ENCODE results near the gene ASF1A. TPM values are rescaled to one million over a fixed set of nuclear protein-coding genes. Genes with fewer than 3 reads are reported as not detected.
A peak's percentile ranks its signal among the peaks of the same experiment; 100 is the strongest.

Gene ASF1A
- total RNA-seq: 6.8 TPM

GRCh38 chr6:118893807-118894424 is at the start of gene ASF1A:
ASF1A (plus strand) TSS chr6:118894152; CDS start chr6:118894414, 262 bp downstream.
- Histone ChIP-seq H3K27me3 (no peaks in the 10 kb centered on the region), H3K27ac (peak within 1 kb of the TSS; percentile 93 to 97), H3K9me3 (no peaks in the 10 kb centered on the region), H3K36me3 (no peaks in the 10 kb centered on the region), H3K4me3 (peak within 1 kb of the TSS; percentile 82 to 95), H3K4me1 (peaks cover 0 to 20% of the 10 kb centered on the region in 2 donors)
- DNase-seq (ENCODE audit: low spot score in 2 of 2): peak; percentile 89 to 99
- intact Hi-C loops (cut with DNase I): loop anchor here (1.0 to 10.0 kb wide), 8 partner anchors 40 to 1289 kb away; partner anchors contain the start of genes CEP85L, FAM184A, GOPC and MAN1A1
- peak; percentile 37 to 64 (median 58) for TF ChIP-seq CTCF (IDR thresholded peaks at IDR 0.05)

GRCh38 chr6:118844915-118845314 is 49.0 kb upstream of the ASF1A start:
- no peaks in the 10 kb centered on the region for H3K4me1 ChIP-seq
- H3K9me3 ChIP-seq: no peaks in the 10 kb centered on the region
- no peak overlapping the region for H3K4me3 ChIP-seq
- H3K27ac ChIP-seq: no peak overlapping the region
- intact Hi-C loops (cut with DNase I): no loop called here
- H3K36me3 ChIP-seq: no peaks in the 10 kb centered on the region
- DNase-seq (ENCODE audit: low spot score in 2 of 2): no peak
- H3K27me3 ChIP-seq: no peaks in the 10 kb centered on the region
- TF ChIP-seq CTCF (IDR thresholded peaks at IDR 0.05): no peak

GRCh38 chr6:118853408-118853807 is 40.5 kb upstream of the ASF1A start:
- Histone ChIP-seq H3K4me3 (no peak overlapping the region), H3K4me1 (no peaks in the 10 kb centered on the region), H3K27ac (no peak overlapping the region), H3K9me3 (no peaks in the 10 kb centered on the region), H3K27me3 (no peaks in the 10 kb centered on the region), H3K36me3 (no peaks in the 10 kb centered on the region)
- no peak for DNase-seq (ENCODE audit: low spot score in 2 of 2)
- intact Hi-C loops (cut with DNase I): no loop called here
- TF ChIP-seq CTCF (IDR thresholded peaks at IDR 0.05): no peak

- TF ChIP-seq CTCF (IDR thresholded peaks at IDR 0.05): no peak
- H3K27me3 ChIP-seq: no peaks in the 10 kb centered on the region
- H3K4me1 ChIP-seq: no peaks in the 10 kb centered on the region
- no peak overlapping the region for H3K4me3 ChIP-seq
- intact Hi-C loops (cut with DNase I): no loop called here
- H3K9me3 ChIP-seq: no peaks in the 10 kb centered on the region
- H3K27ac ChIP-seq: no peak overlapping the region
- no peaks in the 10 kb centered on the region for H3K36me3 ChIP-seq
- no peak for DNase-seq (ENCODE audit: low spot score in 2 of 2)
Observed at GRCh38 chr6:118856301-118856700, 37.7 kb upstream of the ASF1A start.

- intact Hi-C loops (cut with DNase I): no loop called here
- Histone ChIP-seq H3K4me1 (no peaks in the 10 kb centered on the region), H3K9me3 (no peaks in the 10 kb centered on the region), H3K27ac (no peak overlapping the region), H3K4me3 (no peak overlapping the region), H3K27me3 (no peaks in the 10 kb centered on the region), H3K36me3 (no peaks in the 10 kb centered on the region)
- no peak for TF ChIP-seq CTCF (IDR thresholded peaks at IDR 0.05)
- no peak for DNase-seq (ENCODE audit: low spot score in 2 of 2)
Observed at GRCh38 chr6:118859517-118860064, 34.4 kb upstream of the ASF1A start.
